ENCODE measurements around the gene COPB1.
A peak's percentile ranks its signal among the peaks of the same experiment; 100 is the strongest.

Gene COPB1

DNA sequence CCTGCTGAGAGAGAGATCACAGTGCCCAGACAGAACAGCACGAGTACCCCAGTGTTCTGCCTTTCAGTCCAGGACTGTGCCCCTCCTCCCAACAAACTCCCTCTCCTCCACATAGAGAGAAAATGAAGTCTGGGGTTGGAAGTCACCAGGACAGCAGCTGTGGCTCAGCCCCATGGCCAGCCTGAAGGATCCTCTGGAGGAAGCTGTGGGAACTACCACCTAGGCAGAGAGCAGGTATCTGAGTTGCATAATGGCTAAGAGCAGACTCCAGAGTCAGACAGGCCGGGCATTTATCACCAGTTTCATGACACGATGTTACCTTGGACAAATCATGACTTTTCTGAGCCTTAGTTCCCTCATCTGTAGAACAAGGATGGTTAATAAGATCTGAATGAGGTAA lies 79.4 kb downstream of the COPB1 start:
- H3K4me3 ChIP-seq (ENCODE audit: low read depth, low read length): no peak overlapping the region
- TF ChIP-seq, protein P1, sequence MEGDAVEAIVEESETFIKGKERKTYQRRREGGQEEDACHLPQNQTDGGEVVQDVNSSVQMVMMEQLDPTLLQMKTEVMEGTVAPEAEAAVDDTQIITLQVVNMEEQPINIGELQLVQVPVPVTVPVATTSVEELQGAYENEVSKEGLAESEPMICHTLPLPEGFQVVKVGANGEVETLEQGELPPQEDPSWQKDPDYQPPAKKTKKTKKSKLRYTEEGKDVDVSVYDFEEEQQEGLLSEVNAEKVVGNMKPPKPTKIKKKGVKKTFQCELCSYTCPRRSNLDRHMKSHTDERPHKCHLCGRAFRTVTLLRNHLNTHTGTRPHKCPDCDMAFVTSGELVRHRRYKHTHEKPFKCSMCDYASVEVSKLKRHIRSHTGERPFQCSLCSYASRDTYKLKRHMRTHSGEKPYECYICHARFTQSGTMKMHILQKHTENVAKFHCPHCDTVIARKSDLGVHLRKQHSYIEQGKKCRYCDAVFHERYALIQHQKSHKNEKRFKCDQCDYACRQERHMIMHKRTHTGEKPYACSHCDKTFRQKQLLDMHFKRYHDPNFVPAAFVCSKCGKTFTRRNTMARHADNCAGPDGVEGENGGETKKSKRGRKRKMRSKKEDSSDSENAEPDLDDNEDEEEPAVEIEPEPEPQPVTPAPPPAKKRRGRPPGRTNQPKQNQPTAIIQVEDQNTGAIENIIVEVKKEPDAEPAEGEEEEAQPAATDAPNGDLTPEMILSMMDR (IDR thresholded peaks at IDR 0.05; ENCODE audit: low read depth, low read length): no peak
- TF ChIP-seq POLR2A (IDR thresholded peaks at IDR 0.05; ENCODE audit: extremely low read depth, insufficient read length) (no peak), MYC (IDR thresholded peaks at IDR 0.05; ENCODE audit: low read depth, low read length) (no peak)
- TF ChIP-seq, protein P2, sequence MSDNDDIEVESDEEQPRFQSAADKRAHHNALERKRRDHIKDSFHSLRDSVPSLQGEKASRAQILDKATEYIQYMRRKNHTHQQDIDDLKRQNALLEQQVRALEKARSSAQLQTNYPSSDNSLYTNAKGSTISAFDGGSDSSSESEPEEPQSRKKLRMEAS (IDR thresholded peaks at IDR 0.05; ENCODE audit: low read depth, low read length): no peak
- DNase-seq (ENCODE audit: low read depth): no peak

DNA sequence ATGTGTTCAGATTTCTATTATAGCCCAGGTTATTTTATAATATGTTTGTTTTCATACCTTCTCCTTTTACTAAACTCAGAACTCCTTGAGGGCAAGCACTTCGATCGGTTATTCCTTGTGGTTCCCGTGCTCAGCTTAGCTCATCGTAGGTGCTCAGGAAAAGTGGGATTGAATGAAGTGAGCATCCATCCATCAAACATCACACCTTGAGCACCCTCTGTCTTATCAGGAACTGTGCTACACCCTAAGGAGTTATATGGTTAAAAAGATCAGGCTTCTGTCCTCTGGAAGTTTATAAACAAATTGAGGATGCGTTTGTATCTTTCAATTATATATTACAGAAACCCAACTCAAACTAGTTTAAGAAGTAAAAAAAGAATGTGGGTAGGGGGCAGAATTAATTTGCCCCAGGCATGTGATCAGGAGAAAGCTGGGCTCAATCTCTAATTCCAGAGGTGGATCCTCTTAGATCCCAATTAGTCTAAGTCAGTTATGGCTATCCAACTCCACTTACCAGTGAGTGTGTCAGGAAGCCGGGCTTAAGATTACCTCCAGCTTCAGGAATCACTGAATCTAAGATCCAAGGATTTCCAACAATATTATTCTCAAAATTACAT lies 80.7 kb downstream of the COPB1 start:
- no peak for DNase-seq (ENCODE audit: low read depth)

DNA sequence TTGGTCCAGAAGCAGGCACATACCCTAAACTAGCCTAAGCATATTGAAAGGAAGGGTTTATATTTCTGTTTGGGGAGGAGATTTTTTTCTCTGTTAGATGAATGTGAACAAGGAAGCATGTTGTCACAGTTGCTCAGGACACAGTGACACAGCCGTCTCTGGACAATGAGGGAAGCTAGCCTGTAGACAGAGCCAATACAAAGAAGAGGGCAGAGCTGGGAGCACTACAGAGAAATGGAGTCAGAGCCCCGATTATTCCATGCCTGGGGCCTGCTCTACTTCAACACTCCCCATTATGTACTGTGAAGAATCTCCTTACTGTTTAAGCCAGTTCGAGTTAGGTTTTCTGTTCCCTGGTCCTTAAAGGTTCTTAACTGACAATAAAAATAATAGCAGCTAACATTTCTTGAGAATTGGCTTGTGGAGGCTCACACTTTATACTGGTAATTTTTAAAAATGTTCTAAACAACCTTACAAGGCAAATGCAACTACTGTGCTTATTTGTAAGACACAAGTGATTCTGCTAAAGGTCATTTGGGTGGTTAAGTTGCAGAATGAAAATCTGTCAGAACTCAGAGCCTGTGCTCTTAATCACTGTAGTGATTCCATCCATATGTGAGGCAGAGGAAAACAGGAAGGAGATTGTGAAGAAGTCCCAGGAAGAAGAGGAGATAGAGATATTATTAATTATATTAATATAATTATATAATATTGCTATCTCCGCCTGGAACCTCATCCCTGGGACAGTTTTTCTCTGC lies 81.8 kb downstream of the COPB1 start:
- no peak for DNase-seq (ENCODE audit: low read depth)
- H3K4me3 ChIP-seq (ENCODE audit: low read depth, low read length): no peak overlapping the region
- TF ChIP-seq, protein P2 (IDR thresholded peaks at IDR 0.05; ENCODE audit: low read depth, low read length): no peak
- TF ChIP-seq, protein P1 (IDR thresholded peaks at IDR 0.05; ENCODE audit: low read depth, low read length): no peak
- TF ChIP-seq POLR2A (IDR thresholded peaks at IDR 0.05; ENCODE audit: extremely low read depth, insufficient read length) (no peak), MYC (IDR thresholded peaks at IDR 0.05; ENCODE audit: low read depth, low read length) (no peak)

More for the DNA sequence above, 80.7 kb downstream of the COPB1 start:
- H3K4me3 ChIP-seq (ENCODE audit: low read depth, low read length): no peak overlapping the region
- TF ChIP-seq POLR2A (IDR thresholded peaks at IDR 0.05; ENCODE audit: extremely low read depth, insufficient read length): no peak
- TF ChIP-seq MYC (IDR thresholded peaks at IDR 0.05; ENCODE audit: low read depth, low read length): no peak
- TF ChIP-seq, protein P1 (IDR thresholded peaks at IDR 0.05; ENCODE audit: low read depth, low read length): peak; percentile 11

DNA sequence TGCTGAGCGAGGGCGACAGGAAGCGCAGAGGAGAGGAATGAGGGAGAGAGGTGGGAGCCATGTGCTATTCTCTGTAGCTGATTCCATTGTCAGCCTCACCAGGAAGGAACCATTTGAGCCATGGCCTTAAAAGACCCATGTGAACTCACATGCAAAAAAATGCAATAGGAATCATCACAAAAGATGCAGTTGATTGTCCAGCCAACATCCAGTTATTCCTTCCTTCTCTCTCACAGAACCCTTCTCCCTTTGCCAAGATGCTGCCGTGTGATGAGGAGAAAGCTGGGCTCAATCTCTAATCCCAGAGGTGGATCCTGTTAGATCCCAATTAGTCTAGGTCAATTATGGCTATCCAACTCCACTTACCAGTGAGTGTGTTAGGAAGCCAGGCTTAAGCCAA lies 82.4 kb downstream of the COPB1 start:
- no peak for TF ChIP-seq POLR2A (IDR thresholded peaks at IDR 0.05; ENCODE audit: extremely low read depth, insufficient read length)
- TF ChIP-seq, protein P1 (IDR thresholded peaks at IDR 0.05; ENCODE audit: low read depth, low read length): no peak
- no peak overlapping the region for H3K4me3 ChIP-seq (ENCODE audit: low read depth, low read length)
- no peak for DNase-seq (ENCODE audit: low read depth)

DNA sequence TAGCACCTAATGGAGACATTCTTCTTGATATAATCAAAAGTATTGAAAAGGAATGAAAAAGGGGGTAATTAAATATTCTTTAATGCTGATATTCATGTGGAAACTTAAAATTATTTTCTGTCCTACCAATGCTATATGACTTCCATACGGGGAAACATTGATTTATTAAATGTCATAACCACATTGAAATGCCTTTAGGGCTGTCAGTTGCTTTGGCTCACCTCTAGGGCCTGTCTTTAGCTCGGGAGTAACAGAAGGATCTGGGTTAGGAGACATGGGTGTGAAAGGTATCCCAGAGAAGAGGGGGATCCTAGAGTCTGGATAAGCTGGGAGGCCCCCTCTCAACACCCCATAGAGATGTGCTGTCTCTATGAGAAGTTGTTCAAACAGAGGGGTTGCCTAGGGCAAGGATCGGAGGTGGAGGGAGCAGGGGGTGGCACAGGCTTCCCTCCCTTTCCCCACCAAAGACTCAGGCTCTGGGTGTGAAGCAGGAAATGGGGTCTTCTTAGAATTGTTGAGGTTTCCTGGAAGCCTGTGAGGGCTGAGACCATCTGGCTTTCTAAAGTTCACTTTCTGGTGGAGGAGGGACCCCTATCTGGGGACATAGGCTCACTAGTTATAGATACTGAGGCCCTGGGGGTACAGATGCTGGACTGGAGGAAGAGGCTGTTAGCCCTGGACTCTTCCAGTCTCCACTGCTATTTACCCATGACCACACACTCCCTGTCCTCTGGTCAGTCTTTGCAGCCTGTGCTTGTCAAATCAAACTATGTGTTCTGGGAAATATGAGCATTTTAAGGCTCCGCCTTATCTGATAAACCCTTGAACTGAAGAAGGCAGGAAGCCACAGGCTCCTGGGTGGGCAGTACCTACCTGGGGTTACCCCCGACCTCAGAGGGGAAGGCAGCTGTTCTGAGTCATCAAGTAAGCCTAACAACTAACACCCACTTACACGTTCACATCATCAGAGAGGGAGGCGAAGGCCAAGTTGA lies 84.8 kb downstream of the COPB1 start:
- TF ChIP-seq, protein P2 (IDR thresholded peaks at IDR 0.05; ENCODE audit: low read depth, low read length): no peak
- TF ChIP-seq, protein P1 (IDR thresholded peaks at IDR 0.05; ENCODE audit: low read depth, low read length): no peak
- TF ChIP-seq POLR2A (IDR thresholded peaks at IDR 0.05; ENCODE audit: extremely low read depth, insufficient read length) (no peak), MYC (IDR thresholded peaks at IDR 0.05; ENCODE audit: low read depth, low read length) (no peak)
- DNase-seq (ENCODE audit: low read depth): no peak
- H3K4me3 ChIP-seq (ENCODE audit: low read depth, low read length): no peak overlapping the region
